Activated B cell treated with CpG ODN at 0.5 μM for 24 hours (primary cell): ENCODE measurements around the gene ADAMTS4. TPM values are rescaled to one million over a fixed set of nuclear protein-coding genes. Genes with fewer than 3 reads are reported as not detected.

Experiments used
- ATAC-seq: fragments of 200-7000 bp; cut with Tn5 transposase; one replicate; pipeline ENCODE4 v1.10.0; 2021; ENCODE audit warnings: low read depth, mild to moderate bottlenecking, moderate library complexity
- CTCF ChIA-PET: fragments of 350-600 bp; sonication (Branson Sonifier 250); formaldehyde crosslinking; loops from one replicate; lab custom pipeline; 2021; ENCODE audit warnings: antibody characterized with exemption; lab: Charles Lee
- POLR2A ChIA-PET: fragments of 350-600 bp; sonication (Branson Sonifier 250); formaldehyde crosslinking; loops from one replicate; lab custom pipeline; 2021; ENCODE audit warnings: antibody characterized with exemption; lab: Charles Lee
- DNase-seq: peaks from one replicate; pipeline ENCODE4 v3.0.0; 2022
- H3K27ac Mint-ChIP-seq: one replicate; pipeline ENCODE4 v1.8.0; 2020; ENCODE audit warnings: mixed read lengths
- H3K27me3 Mint-ChIP-seq: one replicate; pipeline ENCODE4 v1.8.0; 2021; ENCODE audit warnings: mixed read lengths
- H3K36me3 Mint-ChIP-seq: one replicate; pipeline ENCODE4 v1.8.0; 2021; ENCODE audit warnings: low read depth, mixed read lengths
- H3K4me1 Mint-ChIP-seq: one replicate; pipeline ENCODE4 v1.8.0; 2021; ENCODE audit warnings: mixed read lengths
- H3K4me3 Mint-ChIP-seq: one replicate; pipeline ENCODE4 v1.8.0; 2020; ENCODE audit warnings: mild to moderate bottlenecking, mixed read lengths
- H3K9me3 Mint-ChIP-seq: one replicate; pipeline ENCODE4 v1.8.0; 2020; ENCODE audit warnings: mixed read lengths
- intact Hi-C: fragments of 100-400 bp; cut with micrococcal nuclease; formaldehyde crosslinking; loops from one replicate; pipeline ENCODE4 v1.15.1; 2024
- total RNA-seq: library from RNA; stranded (reverse); gene quantifications from 2 replicates; pipeline ENCODE4 v1.2.3, GENCODE V29; 2022
- TF ChIP-seq, protein P1 (sequence below): fragments of 200-600 bp; IDR thresholded peaks from one replicate; pipeline ENCODE4 v1.8.0; 2022; ENCODE audit warnings: antibody characterized with exemption, mild to moderate bottlenecking

Gene ADAMTS4
- total RNA-seq, 1 donor from 2014 or later: not detected

DNA sequence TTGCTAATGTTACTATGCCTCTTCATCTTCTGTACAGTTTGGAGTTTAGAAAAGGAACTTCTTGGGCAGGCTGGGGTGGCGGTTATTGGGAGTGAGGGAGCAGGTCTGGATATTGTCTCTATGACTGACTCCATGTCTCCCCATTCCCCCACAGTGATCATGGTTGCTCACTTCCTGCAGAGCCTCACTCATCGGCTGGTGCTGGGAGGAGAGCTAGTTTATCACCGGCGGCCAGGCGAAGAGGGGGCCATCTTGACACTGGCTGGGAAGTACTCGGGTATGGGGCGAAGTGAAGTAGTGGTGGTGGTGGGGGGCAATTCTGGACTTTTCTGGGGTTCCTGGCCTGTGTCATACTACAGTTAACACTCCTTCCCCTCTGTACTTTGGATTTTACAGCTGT is 29.2 kb upstream of the ADAMTS4 start:
- peaks cover 29% of the 10 kb centered on the region for H3K4me1 Mint-ChIP-seq
- CTCF ChIA-PET: interaction anchor here (0.7 to 3.4 kb wide), 5 partner anchors 62 to 154 kb away, joined by 3 to 16 read pairs (median 4); partner anchors contain the start of gene CFAP126
- H3K36me3 Mint-ChIP-seq: peaks cover 32% of the 10 kb centered on the region
- H3K9me3 Mint-ChIP-seq: no peaks in the 10 kb centered on the region
- intact Hi-C loops: no loop called here
- POLR2A ChIA-PET: interaction anchor here (0.5 to 3.2 kb wide), 3 partner anchors 11 to 86 kb away, joined by 3 to 26 read pairs (median 3); no protein-coding TSS in a partner anchor
- no peak overlapping the region for H3K4me3 Mint-ChIP-seq
- ATAC-seq (no peak), DNase-seq (no peak)
- TF ChIP-seq, protein P1, sequence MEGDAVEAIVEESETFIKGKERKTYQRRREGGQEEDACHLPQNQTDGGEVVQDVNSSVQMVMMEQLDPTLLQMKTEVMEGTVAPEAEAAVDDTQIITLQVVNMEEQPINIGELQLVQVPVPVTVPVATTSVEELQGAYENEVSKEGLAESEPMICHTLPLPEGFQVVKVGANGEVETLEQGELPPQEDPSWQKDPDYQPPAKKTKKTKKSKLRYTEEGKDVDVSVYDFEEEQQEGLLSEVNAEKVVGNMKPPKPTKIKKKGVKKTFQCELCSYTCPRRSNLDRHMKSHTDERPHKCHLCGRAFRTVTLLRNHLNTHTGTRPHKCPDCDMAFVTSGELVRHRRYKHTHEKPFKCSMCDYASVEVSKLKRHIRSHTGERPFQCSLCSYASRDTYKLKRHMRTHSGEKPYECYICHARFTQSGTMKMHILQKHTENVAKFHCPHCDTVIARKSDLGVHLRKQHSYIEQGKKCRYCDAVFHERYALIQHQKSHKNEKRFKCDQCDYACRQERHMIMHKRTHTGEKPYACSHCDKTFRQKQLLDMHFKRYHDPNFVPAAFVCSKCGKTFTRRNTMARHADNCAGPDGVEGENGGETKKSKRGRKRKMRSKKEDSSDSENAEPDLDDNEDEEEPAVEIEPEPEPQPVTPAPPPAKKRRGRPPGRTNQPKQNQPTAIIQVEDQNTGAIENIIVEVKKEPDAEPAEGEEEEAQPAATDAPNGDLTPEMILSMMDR: no peak
- no peak overlapping the region for H3K27ac Mint-ChIP-seq
- peaks cover 10% of the 10 kb centered on the region for H3K27me3 Mint-ChIP-seq

- CTCF ChIA-PET: interaction anchor here (0.7 to 3.4 kb wide), 10 partner anchors 17 to 154 kb away, joined by 3 to 27 read pairs (median 4); partner anchors contain the start of genes CFAP126 and NDUFS2
- ATAC-seq (peak; percentile 23), DNase-seq (peak; percentile 70)
- peak overlapping the region; percentile 42 for H3K27ac Mint-ChIP-seq
- peak overlapping the region; percentile 99 for H3K4me3 Mint-ChIP-seq
- no peaks in the 10 kb centered on the region for H3K9me3 Mint-ChIP-seq
- peaks cover 32% of the 10 kb centered on the region for H3K36me3 Mint-ChIP-seq
- intact Hi-C loops: loop anchor here (1.0 kb wide), 3 partner anchors 64 to 155 kb away; partner anchors contain the start of gene CFAP126
- peaks cover 29% of the 10 kb centered on the region for H3K4me1 Mint-ChIP-seq
- TF ChIP-seq, protein P1: no peak
- peaks cover 15% of the 10 kb centered on the region for H3K27me3 Mint-ChIP-seq
- POLR2A ChIA-PET: interaction anchor here (1.3 to 3.2 kb wide), 3 partner anchors 46 to 86 kb away, joined by 5 to 26 read pairs (median 18); partner anchors contain the start of gene SDHC
Measured at GRCh38 chr1:161227196-161227871, 28.5 kb upstream of the ADAMTS4 start.

- peaks cover 29% of the 10 kb centered on the region for H3K4me1 Mint-ChIP-seq
- DNase-seq: no peak
- intact Hi-C loops: loop anchor here (1.0 kb wide), 3 partner anchors 65 to 156 kb away; partner anchors contain the start of gene CFAP126
- ChIA-PET POLR2A (interaction anchor here (1.3 to 3.2 kb wide), 6 partner anchors 24 to 163 kb away, joined by 5 to 43 read pairs (median 14); partner anchors contain the start of genes DEDD, NDUFS2 and SDHC), CTCF (interaction anchor here (0.9 to 3.4 kb wide), 10 partner anchors 17 to 155 kb away, joined by 3 to 27 read pairs (median 9); partner anchors contain the start of genes CFAP126, NDUFS2 and SDHC)
- H3K9me3 Mint-ChIP-seq: no peaks in the 10 kb centered on the region
- peak overlapping the region; percentile 12 for H3K27ac Mint-ChIP-seq
- TF ChIP-seq, protein P1: no peak
- ATAC-seq: no peak
- peaks cover 32% of the 10 kb centered on the region for H3K36me3 Mint-ChIP-seq
- peak overlapping the region; percentile 99 for H3K4me3 Mint-ChIP-seq
- H3K27me3 Mint-ChIP-seq: peaks cover 21% of the 10 kb centered on the region
Measured at GRCh38 chr1:161226759-161227158, 27.9 kb upstream of the ADAMTS4 start.

- intact Hi-C loops: no loop called here
- H3K36me3 Mint-ChIP-seq: peaks cover 32% of the 10 kb centered on the region
- ATAC-seq (no peak), DNase-seq (no peak)
- no peaks in the 10 kb centered on the region for H3K9me3 Mint-ChIP-seq
- TF ChIP-seq, protein P1: no peak
- H3K4me3 Mint-ChIP-seq: peak overlapping the region; percentile 99
- peak overlapping the region; percentile 93 for H3K27ac Mint-ChIP-seq
- ChIA-PET POLR2A (interaction anchor here (0.6 to 3.2 kb wide), 17 partner anchors 10 to 515 kb away, joined by 3 to 43 read pairs (median 6); partner anchors contain the start of genes ARHGAP30, B4GALT3, DEDD and NDUFS2), CTCF (interaction anchor here (0.9 to 3.4 kb wide), 23 partner anchors 11 to 174 kb away, joined by 3 to 27 read pairs (median 8); partner anchors contain the start of genes ADAMTS4, CFAP126, NDUFS2 and PPOX)
- peaks cover 29% of the 10 kb centered on the region for H3K4me1 Mint-ChIP-seq
- peaks cover 22% of the 10 kb centered on the region for H3K27me3 Mint-ChIP-seq
Measured at GRCh38 chr1:161226320-161226711, 27.5 kb upstream of the ADAMTS4 start.
